Karpas-422 (cell line): ENCODE results near the gene LARGE1. TPM values are rescaled to one million over a fixed set of nuclear protein-coding genes. Genes with fewer than 3 reads are reported as not detected.
"Not testable (repeated sequence)": the region's sequence is repeated elsewhere in the genome, so short reads cannot be mapped to it uniquely, and the experiment has no call there.

Source experiments
- DNase-seq: peaks from one replicate; pipeline ENCODE4 v3.0.0-alpha.2; 2015
- H2AFZ ChIP-seq: fragments of 200-600 bp; sonication (generic); 2 replicates; pipeline ENCODE4 v1.6.1; 2014; ENCODE audit warnings: antibody characterized with exemption, low read length, mixed read lengths
- H3K27ac ChIP-seq: fragments of 200-600 bp; sonication (generic); 2 replicates; pipeline ENCODE4 v1.5.1; 2014; ENCODE audit warnings: mild to moderate bottlenecking, low read length, moderate library complexity
- H3K27me3 ChIP-seq: fragments of 200-600 bp; sonication (generic); 2 replicates; pipeline ENCODE4 v1.6.1; 2014; ENCODE audit warnings: low read length, mixed read lengths
- H3K36me3 ChIP-seq: fragments of 200-600 bp; sonication (generic); 2 replicates; pipeline ENCODE4 v1.6.1; 2014; ENCODE audit warnings: low read length, mixed read lengths; ENCODE audit not compliant: insufficient read depth
- H3K4me1 ChIP-seq: fragments of 200-600 bp; sonication (generic); 2 replicates; pipeline ENCODE4 v1.6.1; 2014; ENCODE audit warnings: mild to moderate bottlenecking, low read length, mixed read lengths
- H3K4me2 ChIP-seq: fragments of 200-600 bp; sonication (generic); 2 replicates; pipeline ENCODE4 v1.6.1; 2014; ENCODE audit warnings: low read length, low read depth, mild to moderate bottlenecking; ENCODE audit not compliant: poor library complexity, severe bottlenecking
- H3K4me3 ChIP-seq: fragments of 200-600 bp; sonication (generic); 2 replicates; pipeline ENCODE4 v1.5.1; 2014; ENCODE audit warnings: mild to moderate bottlenecking, antibody characterized with exemption, low read length, mixed read lengths
- H3K79me2 ChIP-seq: fragments of 200-600 bp; sonication (generic); 2 replicates; pipeline ENCODE4 v1.6.1; 2014; ENCODE audit warnings: mild to moderate bottlenecking, low read length, mixed read lengths
- H3K9ac ChIP-seq: fragments of 200-600 bp; sonication (generic); 2 replicates; pipeline ENCODE4 v1.6.0; 2014; ENCODE audit warnings: low read length
- H3K9me2 ChIP-seq: fragments of 200-600 bp; sonication (generic), shearing (Covaris generic); replicated peaks from 2 replicates; pipeline ENCODE4 v1.6.0; 2014; ENCODE audit warnings: mild to moderate bottlenecking, low read length, moderate library complexity; ENCODE audit not compliant: insufficient read depth
- H3K9me3 ChIP-seq: fragments of 300-700, 200-600 bp; sonication (generic); 2 replicates; pipeline ENCODE4 v1.6.1; 2014; ENCODE audit warnings: low read length, mixed read lengths
- H4K20me1 ChIP-seq: fragments of 200-600 bp; sonication (generic); 2 replicates; pipeline ENCODE4 v1.6.1; 2014; ENCODE audit warnings: mild to moderate bottlenecking, antibody characterized with exemption, low read length, low read depth; ENCODE audit not compliant: insufficient read depth
- total RNA-seq: library from RNA; depleted of rRNA; stranded (reverse); fragments of >200 nt; shearing (Covaris generic); gene quantifications from 2 replicates; pipeline ENCODE4 v1.2.3, GENCODE V29; 2014; ENCODE audit warnings: low replicate concordance

LARGE1 gene
- total RNA-seq, 1 experiment from 2014 or later, result 0.15 TPM

DNA sequence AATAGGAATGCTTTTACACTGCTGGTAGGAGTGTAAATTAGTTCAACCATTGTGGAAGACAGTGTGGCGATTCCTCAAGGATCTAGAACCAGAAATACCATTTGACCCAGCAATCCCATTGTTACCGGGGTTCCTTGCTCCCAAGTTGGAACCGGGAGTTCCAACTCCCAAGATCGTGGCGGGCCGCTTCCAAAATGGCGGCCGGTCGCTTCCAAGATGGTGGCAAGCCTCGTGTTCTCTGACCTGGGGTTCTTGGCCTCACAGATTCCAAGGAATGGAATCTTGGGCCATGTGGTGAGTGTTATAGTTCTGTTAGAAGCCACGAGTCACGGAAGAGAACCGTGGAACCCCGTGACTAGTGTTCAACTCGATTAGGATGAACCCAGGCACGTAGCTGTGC lies 62.5 kb downstream of the LARGE1 start:
- not testable (repeated sequence) for H3K9me2 ChIP-seq, H3K27me3 ChIP-seq, H3K27ac ChIP-seq, H3K36me3 ChIP-seq, H3K9me3 ChIP-seq, DNase-seq, H2AFZ ChIP-seq, H3K9ac ChIP-seq, H3K79me2 ChIP-seq, H3K4me3 ChIP-seq, H3K4me2 ChIP-seq, H4K20me1 ChIP-seq
- peaks cover 18% of the 10 kb centered on the region for H3K4me1 ChIP-seq

DNA sequence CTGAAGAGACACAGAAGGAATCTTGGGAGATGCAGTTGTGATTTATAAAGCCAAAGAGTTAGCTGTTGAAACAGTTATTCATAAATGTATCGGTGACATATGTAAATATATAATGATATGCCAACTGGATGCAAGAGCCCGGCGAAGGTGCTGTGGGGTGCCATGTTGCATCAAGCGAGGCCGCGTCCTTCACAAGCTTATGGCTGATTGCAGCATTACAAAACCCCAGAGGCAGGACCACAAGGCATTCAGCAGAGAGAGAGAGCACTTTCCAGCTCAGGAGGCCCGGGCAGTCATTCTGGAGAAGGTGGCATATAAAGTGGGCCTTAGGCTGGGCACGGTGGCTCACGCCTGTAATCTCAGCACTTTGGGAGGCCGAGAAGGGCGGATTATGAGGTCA lies 65.6 kb downstream of the LARGE1 start:
- no peaks in the 10 kb centered on the region for H4K20me1 ChIP-seq
- DNase-seq, result no peak
- no peak overlapping the region for H3K4me3 ChIP-seq
- H3K4me1 ChIP-seq, result peaks cover 25% of the 10 kb centered on the region
- H3K4me2 ChIP-seq, result peak overlapping the region; percentile 82
- no peaks in the 10 kb centered on the region for H3K9me3 ChIP-seq
- no peaks in the 10 kb centered on the region for H3K36me3 ChIP-seq
- H3K27me3 ChIP-seq, result no peaks in the 10 kb centered on the region
- H3K27ac ChIP-seq, result no peak overlapping the region
- no peaks in the 10 kb centered on the region for H3K79me2 ChIP-seq
- no peak overlapping the region for H3K9ac ChIP-seq
- peak overlapping the region; percentile 32; the same call in 1 of the 2 replicates for H2AFZ ChIP-seq
- H3K9me2 ChIP-seq, result no peaks in the 10 kb centered on the region

GRCh38 chr22:33853200-33854097 lies 66.8 kb downstream of the LARGE1 start:
- Histone ChIP-seq H3K27me3 (no peaks in the 10 kb centered on the region), H3K9me2 (no peaks in the 10 kb centered on the region), H3K4me1 (peaks cover 25% of the 10 kb centered on the region), H3K4me2 (peak overlapping the region; percentile 82), H3K27ac (peak overlapping the region; percentile 78), H3K9ac (peak overlapping the region; percentile 53), H3K4me3 (peak overlapping the region; percentile 63), H3K9me3 (no peaks in the 10 kb centered on the region), H4K20me1 (no peaks in the 10 kb centered on the region), H3K79me2 (no peaks in the 10 kb centered on the region), H3K36me3 (no peaks in the 10 kb centered on the region), H2AFZ (peak overlapping the region; percentile 88)
- peak; percentile 86 for DNase-seq

DNA sequence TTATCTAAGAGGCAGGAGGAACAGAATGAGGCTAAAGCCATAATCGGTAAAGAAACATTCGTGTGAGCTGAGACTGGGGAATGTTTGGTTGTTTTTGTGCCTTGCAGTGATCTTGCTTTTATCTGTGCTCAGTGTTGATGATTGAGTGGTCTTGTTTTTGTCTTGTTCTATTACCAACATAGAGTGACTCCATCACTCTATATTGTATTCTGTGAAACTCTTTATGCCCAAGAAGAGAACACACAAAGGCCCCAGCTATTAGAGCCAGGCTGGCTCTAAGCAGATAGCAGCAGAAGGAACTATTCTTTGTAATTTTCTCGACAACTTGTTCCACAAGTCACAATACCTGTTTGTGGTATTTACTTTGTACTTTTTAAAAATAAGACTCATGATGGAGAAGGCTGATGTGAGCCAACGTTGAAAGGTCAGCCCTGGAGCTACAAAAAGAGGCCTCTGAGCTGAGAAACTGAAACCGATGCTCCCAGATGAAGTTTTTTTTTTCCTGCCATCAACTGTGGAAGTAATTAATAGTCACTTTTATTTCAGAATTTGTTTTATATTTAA lies 68.4 kb downstream of the LARGE1 start:
- no peaks in the 10 kb centered on the region for H3K9me2 ChIP-seq
- H3K9ac ChIP-seq, result no peak overlapping the region
- no peak overlapping the region for H3K4me3 ChIP-seq
- H4K20me1 ChIP-seq, result no peaks in the 10 kb centered on the region
- H2AFZ ChIP-seq, result no peak overlapping the region
- H3K27ac ChIP-seq, result no peak overlapping the region
- H3K27me3 ChIP-seq, result 0 out of 2 replicates have a peak, but pooled peaks cover 2% of the 10 kb centered on the region
- DNase-seq, result no peak
- H3K4me1 ChIP-seq, result peaks cover 25% of the 10 kb centered on the region
- H3K36me3 ChIP-seq, result no peaks in the 10 kb centered on the region
- H3K79me2 ChIP-seq, result no peaks in the 10 kb centered on the region
- H3K4me2 ChIP-seq, result no peak overlapping the region
- peaks cover 5% of the 10 kb centered on the region; the same call in 1 of the 2 replicates for H3K9me3 ChIP-seq

GRCh38 chr22:33851240-33851639 lies 69.0 kb downstream of the LARGE1 start:
- no peak for DNase-seq
- Histone ChIP-seq H3K79me2 (no peaks in the 10 kb centered on the region), H4K20me1 (no peaks in the 10 kb centered on the region), H2AFZ (no peak overlapping the region), H3K9me3 (peaks cover 5% of the 10 kb centered on the region; the same call in 1 of the 2 replicates), H3K36me3 (no peaks in the 10 kb centered on the region), H3K9me2 (no peaks in the 10 kb centered on the region), H3K27me3 (0 out of 2 replicates have a peak, but pooled peaks cover 2% of the 10 kb centered on the region), H3K4me1 (peaks cover 25% of the 10 kb centered on the region), H3K27ac (no peak overlapping the region), H3K4me3 (no peak overlapping the region), H3K4me2 (no peak overlapping the region), H3K9ac (no peak overlapping the region)

DNA sequence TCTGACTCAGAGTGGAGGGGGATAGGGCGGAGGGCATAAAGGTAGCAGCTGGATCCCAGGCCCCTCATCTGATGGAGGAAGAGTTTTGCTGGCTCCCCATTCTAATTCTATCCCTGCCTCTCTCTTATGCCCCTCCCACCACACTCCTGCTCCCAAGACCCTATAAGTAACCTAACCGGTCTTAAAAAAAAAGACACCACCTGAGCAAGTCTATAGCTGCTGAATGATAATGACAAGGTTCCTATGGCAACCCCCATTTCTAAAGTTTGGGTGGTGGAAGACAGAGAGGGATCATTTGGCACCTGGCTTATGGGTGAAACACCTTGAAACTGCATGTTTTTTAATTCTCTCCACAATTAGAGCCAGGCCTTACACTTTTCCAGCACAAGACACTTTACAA lies 69.6 kb downstream of the LARGE1 start:
- Histone ChIP-seq H3K9me3 (peaks cover 5% of the 10 kb centered on the region; the same call in 1 of the 2 replicates), H3K9me2 (no peaks in the 10 kb centered on the region), H3K9ac (no peak overlapping the region), H3K27ac (no peak overlapping the region), H3K79me2 (no peaks in the 10 kb centered on the region), H2AFZ (no peak overlapping the region), H3K36me3 (no peaks in the 10 kb centered on the region), H3K4me3 (no peak overlapping the region), H3K27me3 (0 out of 2 replicates have a peak, but pooled peaks cover 2% of the 10 kb centered on the region), H3K4me1 (peaks cover 25% of the 10 kb centered on the region), H3K4me2 (no peak overlapping the region), H4K20me1 (no peaks in the 10 kb centered on the region)
- no peak for DNase-seq

GRCh38 chr22:33850193-33850592 lies 70.1 kb downstream of the LARGE1 start:
- no peaks in the 10 kb centered on the region for H4K20me1 ChIP-seq
- no peak overlapping the region for H3K4me3 ChIP-seq
- H3K4me2 ChIP-seq, result no peak overlapping the region
- H2AFZ ChIP-seq, result no peak overlapping the region
- peaks cover 5% of the 10 kb centered on the region; the same call in 1 of the 2 replicates for H3K9me3 ChIP-seq
- no peaks in the 10 kb centered on the region for H3K9me2 ChIP-seq
- H3K9ac ChIP-seq, result no peak overlapping the region
- 0 out of 2 replicates have a peak, but pooled peaks cover 2% of the 10 kb centered on the region for H3K27me3 ChIP-seq
- H3K27ac ChIP-seq, result no peak overlapping the region
- DNase-seq, result no peak
- H3K36me3 ChIP-seq, result no peaks in the 10 kb centered on the region
- H3K4me1 ChIP-seq, result peaks cover 25% of the 10 kb centered on the region
- H3K79me2 ChIP-seq, result no peaks in the 10 kb centered on the region

DNA sequence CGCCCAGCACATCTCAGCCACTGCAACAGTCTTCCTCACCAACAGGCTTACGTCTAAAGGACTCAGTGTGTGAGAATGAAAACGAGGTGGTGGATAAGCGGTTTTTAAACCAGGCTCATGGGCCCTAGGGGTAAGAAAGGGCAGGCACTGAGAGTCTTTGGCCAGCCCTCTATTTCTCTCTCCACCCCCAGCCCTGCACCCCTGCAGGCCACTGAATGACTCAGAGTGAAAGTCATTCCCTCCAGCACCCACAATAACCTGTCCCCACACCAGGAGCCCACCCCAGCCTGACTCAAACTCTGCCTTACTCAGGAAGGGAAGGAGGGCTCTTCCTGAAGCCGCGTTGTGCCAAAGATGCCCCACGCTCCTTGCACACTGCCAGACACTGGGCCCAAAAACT lies 72.0 kb downstream of the LARGE1 start:
- Histone ChIP-seq H3K27ac (no peak overlapping the region), H3K4me1 (peaks cover 11% of the 10 kb centered on the region)
- DNase-seq, result no peak

More for the DNA sequence above, 72.0 kb downstream of the LARGE1 start:
- H3K4me3 ChIP-seq, result no peak overlapping the region
- H3K4me2 ChIP-seq, result no peak overlapping the region
- H3K9ac ChIP-seq, result no peak overlapping the region
- H3K9me3 ChIP-seq, result peaks cover 5% of the 10 kb centered on the region; the same call in 1 of the 2 replicates
- H3K27me3 ChIP-seq, result 0 out of 2 replicates have a peak, but pooled peaks cover 2% of the 10 kb centered on the region
- no peak overlapping the region for H2AFZ ChIP-seq
- no peaks in the 10 kb centered on the region for H3K36me3 ChIP-seq
- H3K9me2 ChIP-seq, result no peaks in the 10 kb centered on the region
- no peaks in the 10 kb centered on the region for H3K79me2 ChIP-seq
- H4K20me1 ChIP-seq, result no peaks in the 10 kb centered on the region
